Measurements from ENCODE around the gene REG3G.
"Not testable (repeated sequence)": the region's sequence is repeated elsewhere in the genome, so short reads cannot be mapped to it uniquely, and the experiment has no call there.

REG3G gene

GRCh38 chr2:79026061-79026460, 559 bp downstream of the REG3G start:
- no peak overlapping the region for H3K9ac ChIP-seq (ENCODE audit: low read length)
- H3K9me3 ChIP-seq (ENCODE audit: low read length): no peaks in the 10 kb centered on the region
- H3K27me3 ChIP-seq (ENCODE audit: control insufficient read depth in 1 of 2, insufficient read depth in 2 of 2, low read length in 2 of 2): no peaks in the 10 kb centered on the region
- no peaks in the 10 kb centered on the region for H3K4me1 ChIP-seq (ENCODE audit: insufficient read depth, low read length)
- no peaks in the 10 kb centered on the region for H3K36me3 ChIP-seq (ENCODE audit: insufficient read depth, low read length)
- H3K27ac ChIP-seq (ENCODE audit: low read depth, low read length): no peak overlapping the region
- no peak overlapping the region for H3K4me3 ChIP-seq (ENCODE audit: low read depth in 1 of 2, low read length in 2 of 2)

DNA sequence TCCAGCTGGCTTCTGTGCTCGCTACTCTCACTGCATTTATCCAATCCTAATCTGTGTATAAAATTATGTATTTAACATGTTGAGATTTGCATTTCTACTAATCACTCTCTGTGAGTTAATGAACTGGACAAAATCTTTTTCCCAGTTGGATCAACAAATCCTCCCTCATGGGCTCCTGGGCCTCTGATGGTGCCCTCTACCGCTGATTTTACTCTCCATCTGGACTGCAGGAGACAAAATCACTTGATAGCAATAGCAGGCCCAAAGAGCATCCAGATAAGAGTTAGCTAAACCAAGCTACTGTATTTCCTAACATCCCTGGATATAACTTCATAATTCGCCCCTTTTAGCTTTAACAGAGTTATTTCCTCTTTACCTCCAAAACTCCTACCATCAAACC, 14.4 kb downstream of the REG3G start:
- Histone ChIP-seq H3K27ac (ENCODE audit: low read depth, low read length) (no peak overlapping the region), H3K36me3 (ENCODE audit: insufficient read depth, low read length) (no peaks in the 10 kb centered on the region), H3K9ac (ENCODE audit: low read length) (no peak overlapping the region), H3K4me3 (ENCODE audit: low read depth in 1 of 2, low read length in 2 of 2) (no peak overlapping the region), H3K9me3 (ENCODE audit: low read length) (no peaks in the 10 kb centered on the region), H3K27me3 (ENCODE audit: control insufficient read depth in 1 of 2, insufficient read depth in 2 of 2, low read length in 2 of 2) (no peaks in the 10 kb centered on the region), H3K4me1 (ENCODE audit: insufficient read depth, low read length) (no peaks in the 10 kb centered on the region)

DNA sequence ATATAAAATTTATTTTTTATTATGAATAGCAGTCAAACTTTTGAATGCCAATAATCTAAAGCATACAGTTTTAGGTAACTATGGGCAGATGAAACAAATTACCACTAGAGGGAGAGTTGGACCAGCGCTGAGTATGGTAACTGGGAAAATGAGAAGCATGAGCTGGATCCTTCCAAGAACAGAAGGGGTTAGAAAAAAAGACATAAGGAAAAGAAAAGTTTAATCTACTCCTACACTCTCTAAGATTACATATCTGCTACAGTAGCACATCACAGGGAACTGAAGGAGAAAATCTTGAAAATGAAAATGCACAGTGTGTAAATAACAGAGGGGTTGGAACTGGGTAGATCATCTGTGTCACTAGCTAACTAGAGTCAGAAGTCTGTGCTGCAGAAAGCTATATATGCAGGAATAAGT, 15.5 kb downstream of the REG3G start:
- H3K27ac ChIP-seq (ENCODE audit: low read depth, low read length): no peak overlapping the region
- H3K36me3 ChIP-seq (ENCODE audit: insufficient read depth, low read length): no peaks in the 10 kb centered on the region
- H3K27me3 ChIP-seq (ENCODE audit: control insufficient read depth in 1 of 2, insufficient read depth in 2 of 2, low read length in 2 of 2): no peaks in the 10 kb centered on the region
- no peak overlapping the region for H3K9ac ChIP-seq (ENCODE audit: low read length)
- no peaks in the 10 kb centered on the region for H3K9me3 ChIP-seq (ENCODE audit: low read length)
- no peak overlapping the region for H3K4me3 ChIP-seq (ENCODE audit: low read depth in 1 of 2, low read length in 2 of 2)
- no peaks in the 10 kb centered on the region for H3K4me1 ChIP-seq (ENCODE audit: insufficient read depth, low read length)

DNA sequence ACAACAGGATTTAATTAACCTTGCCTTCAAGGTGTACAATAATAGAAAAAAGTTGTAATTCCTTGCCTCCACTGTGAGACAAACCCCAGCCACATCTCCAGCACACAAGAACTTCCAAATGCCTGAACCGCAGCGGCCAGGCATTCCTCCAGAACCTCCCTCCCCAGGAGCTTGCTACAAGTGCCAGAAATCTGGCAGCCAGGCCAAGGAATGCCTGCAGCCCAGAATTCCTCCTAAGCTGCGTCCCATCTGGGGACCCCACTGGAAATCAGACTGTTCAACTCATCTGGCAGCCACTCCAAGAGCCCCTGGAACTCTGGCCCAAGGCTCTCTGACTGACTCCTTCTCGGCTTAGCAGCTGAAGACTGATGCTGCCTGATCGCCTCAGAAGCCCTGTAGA, 28.0 kb downstream of the REG3G start:
- H3K9me3 ChIP-seq (ENCODE audit: low read length); H3K27me3 ChIP-seq (ENCODE audit: control insufficient read depth in 1 of 2, insufficient read depth in 2 of 2, low read length in 2 of 2); H3K27ac ChIP-seq (ENCODE audit: low read depth, low read length); H3K4me1 ChIP-seq (ENCODE audit: insufficient read depth, low read length); H3K36me3 ChIP-seq (ENCODE audit: insufficient read depth, low read length); H3K9ac ChIP-seq (ENCODE audit: low read length); H3K4me3 ChIP-seq (ENCODE audit: low read depth in 1 of 2, low read length in 2 of 2): not testable (repeated sequence)

GRCh38 chr2:79054769-79055168, 29.3 kb downstream of the REG3G start:
- H3K9me3 ChIP-seq (ENCODE audit: low read length); H3K27ac ChIP-seq (ENCODE audit: low read depth, low read length); H3K27me3 ChIP-seq (ENCODE audit: control insufficient read depth in 1 of 2, insufficient read depth in 2 of 2, low read length in 2 of 2); H3K4me1 ChIP-seq (ENCODE audit: insufficient read depth, low read length); H3K4me3 ChIP-seq (ENCODE audit: low read depth in 1 of 2, low read length in 2 of 2); H3K9ac ChIP-seq (ENCODE audit: low read length); H3K36me3 ChIP-seq (ENCODE audit: insufficient read depth, low read length): not testable (repeated sequence)

GRCh38 chr2:79065201-79065600, 39.7 kb downstream of the REG3G start:
- Histone ChIP-seq H3K9ac (ENCODE audit: low read length) (no peak overlapping the region), H3K36me3 (ENCODE audit: insufficient read depth, low read length) (no peaks in the 10 kb centered on the region), H3K4me1 (ENCODE audit: insufficient read depth, low read length) (no peaks in the 10 kb centered on the region), H3K27me3 (ENCODE audit: control insufficient read depth in 1 of 2, insufficient read depth in 2 of 2, low read length in 2 of 2) (no peaks in the 10 kb centered on the region), H3K27ac (ENCODE audit: low read depth, low read length) (no peak overlapping the region), H3K4me3 (ENCODE audit: low read depth in 1 of 2, low read length in 2 of 2) (no peak overlapping the region), H3K9me3 (ENCODE audit: low read length) (no peaks in the 10 kb centered on the region)

DNA sequence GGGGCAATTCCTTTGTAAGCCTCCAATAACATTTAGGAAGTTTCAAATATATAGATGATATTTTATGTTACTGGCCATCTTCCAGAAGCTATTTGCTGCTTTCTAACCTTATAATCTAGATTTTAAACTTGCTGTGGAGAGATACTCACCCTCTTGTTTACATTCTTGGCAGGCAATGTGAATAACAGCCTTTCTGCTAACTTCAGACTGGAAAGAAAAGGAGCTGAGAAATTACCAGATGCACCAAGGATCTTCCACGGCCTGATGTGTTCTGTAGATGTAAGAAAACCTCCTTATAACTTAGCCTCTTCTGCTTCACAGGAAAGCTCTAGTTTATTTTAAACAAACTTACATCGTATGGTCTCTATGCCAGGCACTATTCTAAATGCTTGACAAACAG, 45.6 kb downstream of the REG3G start:
- no peaks in the 10 kb centered on the region for H3K36me3 ChIP-seq (ENCODE audit: insufficient read depth, low read length)
- H3K4me3 ChIP-seq (ENCODE audit: low read depth in 1 of 2, low read length in 2 of 2): no peak overlapping the region
- no peaks in the 10 kb centered on the region for H3K27me3 ChIP-seq (ENCODE audit: control insufficient read depth in 1 of 2, insufficient read depth in 2 of 2, low read length in 2 of 2)
- no peak overlapping the region for H3K9ac ChIP-seq (ENCODE audit: low read length)
- no peak overlapping the region for H3K27ac ChIP-seq (ENCODE audit: low read depth, low read length)
- no peaks in the 10 kb centered on the region for H3K4me1 ChIP-seq (ENCODE audit: insufficient read depth, low read length)
- no peaks in the 10 kb centered on the region for H3K9me3 ChIP-seq (ENCODE audit: low read length)
